IPS-11a (cell line): ENCODE results near the gene RPS6KA6.
A peak's percentile ranks its signal among the peaks of the same experiment; 100 is the strongest.

Source experiments
- H3K4me3 ChIP-seq: one replicate; pipeline ENCODE4 v1.5.1; 2013; ENCODE audit warnings: low read depth, low read length, control low read depth

Gene RPS6KA6

DNA sequence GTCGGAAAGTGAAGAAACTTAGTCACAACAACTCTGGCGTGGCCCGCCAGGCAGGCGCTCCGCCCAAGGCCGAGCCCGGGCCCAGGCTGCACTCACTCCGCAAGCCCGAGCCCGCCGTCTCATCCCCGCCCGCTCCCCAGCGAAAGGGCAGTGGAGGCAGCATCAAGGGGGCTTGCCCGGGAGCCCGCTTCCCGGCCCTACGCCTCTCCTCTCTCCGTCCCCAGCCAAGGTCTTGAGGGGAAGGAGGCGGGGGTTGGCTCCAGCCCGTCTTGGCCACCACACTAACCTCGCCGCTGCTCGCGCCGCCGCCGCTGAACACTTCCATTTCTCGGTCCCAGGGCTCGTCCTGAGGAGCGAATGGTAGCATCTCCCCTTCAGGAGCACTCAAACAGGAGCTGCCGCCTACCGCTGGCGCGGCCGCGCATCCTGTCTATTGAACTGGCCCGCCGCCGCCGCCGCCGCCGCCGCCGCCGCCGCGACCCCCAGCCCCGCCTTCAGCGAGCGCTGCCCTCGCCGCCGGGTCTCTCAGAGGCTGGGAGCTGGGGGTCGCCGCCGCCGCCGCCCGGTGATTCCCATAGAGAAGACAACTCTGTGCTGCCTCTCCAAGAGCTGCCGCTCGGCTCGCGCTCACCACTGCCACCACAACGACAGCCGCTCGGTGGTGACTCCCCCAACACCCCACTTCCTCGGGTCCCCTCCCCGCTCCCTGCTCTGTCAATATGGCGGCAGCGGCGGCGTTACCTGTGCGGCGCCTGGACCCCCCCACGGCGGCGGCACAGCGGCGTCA, at the start of gene RPS6KA6:
TSS of gene RPS6KA6 (minus strand) at position 667 of the 787 bp plus-strand sequence. CDS start at position 367, 300 bp downstream.
- peak within 1 kb of the TSS; percentile 65 for H3K4me3 ChIP-seq

DNA sequence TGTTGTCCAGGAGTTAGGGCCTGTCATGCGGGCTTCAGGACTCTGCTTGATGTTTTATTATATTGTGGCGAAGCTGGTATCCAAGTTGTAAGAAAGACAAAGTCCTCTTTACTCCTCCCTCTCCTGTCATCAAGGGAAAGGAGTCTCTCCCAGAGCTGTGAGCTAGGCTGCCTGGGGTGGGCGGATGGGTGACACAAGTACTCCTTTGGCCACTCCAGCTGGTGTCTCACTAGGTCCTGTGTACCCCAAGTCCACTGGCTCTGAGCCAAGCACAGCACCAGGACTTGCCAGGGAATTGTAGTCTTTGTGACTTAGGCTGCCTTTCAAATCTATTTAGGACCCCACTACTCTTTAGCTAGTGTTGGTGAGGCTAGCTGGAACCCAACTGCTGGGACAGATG, 36.7 kb upstream of the RPS6KA6 start:
- H3K4me3 ChIP-seq, result no peak overlapping the region

DNA sequence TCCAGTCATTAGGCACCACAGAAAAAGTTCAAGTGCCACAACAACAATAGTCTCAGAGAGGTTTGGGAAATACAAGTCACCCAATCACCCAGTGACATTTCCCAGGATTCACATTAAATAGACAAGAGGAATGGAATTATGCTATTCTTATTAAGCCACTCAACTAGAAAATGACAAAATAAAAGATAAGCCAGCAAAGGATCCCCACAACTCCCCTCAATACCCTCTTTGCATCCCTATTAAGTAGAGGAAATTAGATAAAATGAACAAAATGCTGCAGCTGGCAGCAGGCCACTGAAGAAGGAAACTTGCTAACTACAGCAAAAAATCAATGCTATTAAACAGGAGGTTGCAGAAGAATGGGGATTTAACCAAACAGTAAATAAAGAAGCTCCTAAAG, 35.3 kb upstream of the RPS6KA6 start:
- H3K4me3 ChIP-seq, result no peak overlapping the region

DNA sequence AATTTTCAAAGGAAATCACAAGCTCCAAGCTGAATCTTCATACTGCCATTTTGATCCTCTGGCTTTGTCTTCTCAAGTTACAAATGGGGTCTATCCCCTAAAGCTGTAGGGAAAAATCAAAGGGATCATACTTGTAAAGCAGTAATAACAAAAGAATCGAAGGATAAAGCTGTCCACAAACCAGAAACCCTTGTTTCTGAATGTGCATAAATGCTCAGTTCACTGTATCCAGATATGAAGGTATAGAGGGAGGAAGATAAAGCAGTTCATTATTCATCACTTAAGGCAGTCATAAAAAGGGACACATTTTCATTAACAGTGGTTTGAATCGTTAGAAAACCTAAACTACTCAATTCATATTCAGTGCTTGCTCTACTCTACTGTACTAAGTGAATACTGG, 33.2 kb upstream of the RPS6KA6 start:
- no peak overlapping the region for H3K4me3 ChIP-seq

DNA sequence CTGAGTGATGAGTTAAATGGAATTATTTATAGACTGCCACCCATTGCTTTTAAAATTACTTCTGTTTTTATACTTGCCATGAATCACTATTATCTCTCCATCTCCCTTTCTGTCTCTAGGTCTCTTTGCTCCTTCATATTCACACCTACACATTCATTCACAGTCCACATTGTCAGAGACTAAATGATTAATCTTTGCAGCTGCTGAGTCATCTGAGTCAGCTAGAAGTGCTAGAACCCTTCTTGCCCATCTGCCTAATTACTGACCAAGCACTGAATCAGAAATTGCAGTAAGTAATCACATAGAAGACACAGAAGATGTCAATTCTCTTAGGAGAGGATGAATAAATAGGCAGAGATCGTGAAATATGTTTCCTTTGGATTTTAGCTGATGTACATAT, 31.6 kb upstream of the RPS6KA6 start:
- no peak overlapping the region for H3K4me3 ChIP-seq

DNA sequence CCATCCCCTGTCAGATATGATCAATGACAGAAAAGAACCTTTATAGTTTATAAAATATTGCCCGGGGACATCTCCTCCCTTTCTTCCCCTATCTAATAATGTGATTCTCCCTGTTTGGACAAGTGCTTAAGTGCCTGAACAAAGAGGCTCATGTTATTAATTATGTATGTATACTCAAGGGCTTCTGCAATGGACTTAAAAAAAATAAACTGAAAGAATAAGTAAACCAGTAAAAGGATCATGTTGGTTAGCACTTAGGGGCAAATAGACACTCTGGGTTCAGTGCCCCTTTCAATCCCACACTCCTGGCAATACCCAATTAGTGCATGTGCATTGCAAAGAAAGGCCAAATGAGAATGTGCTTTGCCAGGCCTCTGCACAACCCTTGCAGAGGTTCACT, 30.7 kb upstream of the RPS6KA6 start:
- H3K4me3 ChIP-seq, result no peak overlapping the region

DNA sequence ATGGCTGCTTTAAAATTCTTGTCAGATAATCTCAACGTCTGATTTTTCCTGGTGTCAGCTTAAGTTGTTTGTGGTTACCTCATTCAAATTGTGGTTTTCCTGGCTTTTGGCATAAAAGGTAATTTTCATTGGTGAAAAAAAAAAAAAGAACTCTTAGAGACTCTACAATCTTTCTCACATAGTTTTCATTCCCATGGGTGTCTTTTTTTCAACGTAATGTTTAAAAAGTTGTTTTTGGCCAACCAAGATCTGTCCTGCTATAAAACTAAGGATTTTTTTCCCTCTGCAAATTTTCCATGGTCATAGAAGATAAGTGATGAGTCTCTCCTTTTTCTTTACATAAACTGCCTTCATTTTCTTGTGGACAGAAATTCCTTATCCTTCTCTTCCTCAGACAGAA, 28.9 kb upstream of the RPS6KA6 start:
- no peak overlapping the region for H3K4me3 ChIP-seq

GRCh38 chrX:84216406-84216805, 28.4 kb upstream of the RPS6KA6 start:
- H3K4me3 ChIP-seq, result no peak overlapping the region

DNA sequence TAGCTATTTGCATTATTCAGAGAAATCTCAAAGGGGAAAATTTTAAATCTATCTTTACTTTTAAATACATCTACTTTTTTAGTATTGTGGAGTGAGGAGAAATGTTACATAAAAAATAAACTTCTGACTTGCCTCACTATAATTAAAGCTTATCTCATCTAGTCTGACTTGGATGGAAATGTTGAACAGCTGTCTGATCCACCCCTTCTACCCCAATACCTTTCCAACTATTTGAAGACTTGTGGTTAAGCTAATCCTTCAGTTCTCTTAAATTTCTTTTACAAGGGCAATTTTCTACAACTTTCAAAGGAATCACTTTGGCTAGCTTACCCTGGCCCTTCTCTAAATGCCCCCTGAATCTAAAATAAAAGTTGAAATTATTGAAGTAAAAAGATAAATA, 17.3 kb upstream of the RPS6KA6 start:
- no peak overlapping the region for H3K4me3 ChIP-seq

DNA sequence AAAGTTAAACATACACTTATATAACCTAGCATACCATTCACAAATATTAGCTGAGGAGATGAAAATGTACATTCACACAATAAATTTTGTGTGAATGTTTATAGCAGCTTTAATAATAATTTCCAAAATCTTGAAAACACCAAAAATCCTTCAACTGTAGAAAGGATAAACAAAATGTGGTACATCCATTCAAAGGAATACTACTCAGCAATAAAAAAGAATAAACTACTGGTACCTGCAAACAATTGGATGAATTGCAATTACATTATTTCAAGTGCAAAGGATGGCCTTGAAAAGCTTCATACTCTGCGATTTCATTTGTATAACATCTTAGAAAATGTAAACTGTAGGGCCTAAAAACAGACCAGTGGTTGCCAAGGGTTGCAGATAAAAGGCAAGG, 11.7 kb upstream of the RPS6KA6 start:
- no peak overlapping the region for H3K4me3 ChIP-seq

- H3K4me3 ChIP-seq, result no peak overlapping the region
These were observed 9.6 kb upstream of the RPS6KA6 start for GRCh38 chrX:84197550-84197949.

- no peak overlapping the region for H3K4me3 ChIP-seq
These were observed 4.0 kb upstream of the RPS6KA6 start for GRCh38 chrX:84192006-84192405.

GRCh38 chrX:84189125-84189524, 1.1 kb upstream of the RPS6KA6 start:
- H3K4me3 ChIP-seq, result no peak overlapping the region

- H3K4me3 ChIP-seq, result peak overlapping the region; percentile 39
These were observed 378 bp upstream of the RPS6KA6 start for GRCh38 chrX:84188320-84188834.

GRCh38 chrX:84186603-84187532, 1.1 kb downstream of the RPS6KA6 start:
- H3K4me3 ChIP-seq, result peak overlapping the region; percentile 65

DNA sequence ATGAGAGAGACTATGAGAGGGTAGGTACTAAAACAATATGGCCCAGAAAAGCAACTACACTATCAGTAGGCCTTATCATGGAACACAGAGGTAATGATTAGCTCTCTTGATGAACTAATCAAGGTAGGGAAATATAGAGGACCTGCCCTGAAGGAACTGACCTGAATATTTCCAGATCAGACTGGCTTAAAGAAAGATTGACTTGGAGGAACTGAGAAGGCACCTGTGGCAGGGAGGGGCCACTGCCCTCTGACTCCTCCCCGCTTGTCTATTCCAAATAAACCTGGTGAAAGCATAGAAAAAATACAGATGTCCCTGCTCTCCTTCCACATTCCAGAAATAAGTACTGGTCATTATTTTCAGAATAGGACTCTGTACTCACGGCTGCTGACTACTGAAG, 5.5 kb downstream of the RPS6KA6 start:
- H3K4me3 ChIP-seq, result no peak overlapping the region

- no peak overlapping the region for H3K4me3 ChIP-seq
These were observed 12.0 kb downstream of the RPS6KA6 start for GRCh38 chrX:84175958-84176357.

DNA sequence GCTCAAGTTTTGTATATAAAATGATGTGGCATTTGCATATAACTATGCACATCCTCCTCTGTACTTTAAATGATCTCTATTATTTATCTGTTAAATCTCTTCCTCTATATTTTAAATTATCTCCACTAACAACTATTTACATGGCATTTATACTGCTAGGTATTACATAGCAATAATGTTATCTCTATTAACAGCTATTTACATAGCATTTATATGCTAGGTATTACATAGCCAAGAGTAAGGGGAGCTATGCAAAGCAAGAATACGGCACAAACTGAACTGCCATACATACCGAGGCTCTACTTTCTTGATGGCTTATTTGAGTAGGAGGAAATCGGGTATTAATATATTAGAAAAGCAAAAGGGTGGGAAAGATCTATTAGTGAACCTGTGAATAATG, 12.7 kb downstream of the RPS6KA6 start:
- no peak overlapping the region for H3K4me3 ChIP-seq

- no peak overlapping the region for H3K4me3 ChIP-seq
These were observed 13.7 kb downstream of the RPS6KA6 start for GRCh38 chrX:84174348-84174747.

GRCh38 chrX:84170931-84171330, 17.1 kb downstream of the RPS6KA6 start:
- no peak overlapping the region for H3K4me3 ChIP-seq

GRCh38 chrX:84168574-84168973, 19.4 kb downstream of the RPS6KA6 start:
- no peak overlapping the region for H3K4me3 ChIP-seq

DNA sequence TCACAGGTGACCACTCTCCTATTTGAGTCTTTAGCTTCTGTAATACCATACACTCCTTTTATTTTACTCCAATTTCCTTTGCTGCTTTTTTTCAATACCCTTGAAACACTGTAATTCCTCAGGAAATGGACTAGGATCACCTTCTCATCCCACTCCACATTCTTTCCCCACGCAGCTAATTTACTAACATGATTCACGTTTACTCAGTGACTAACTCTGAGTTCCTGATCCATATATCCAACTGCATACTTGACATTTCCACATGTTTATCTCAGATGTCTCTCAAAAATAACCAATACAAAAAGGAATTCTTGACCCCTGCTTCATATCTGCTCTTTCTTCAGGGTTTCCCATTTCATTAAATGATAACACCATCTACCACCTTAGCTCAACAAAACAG, 19.9 kb downstream of the RPS6KA6 start:
- H3K4me3 ChIP-seq, result no peak overlapping the region
